GDM1 (cell line): Measurements from ENCODE around the gene TRAF3.
"Not testable (repeated sequence)": the region's sequence is repeated elsewhere in the genome, so short reads cannot be mapped to it uniquely, and the experiment has no call there.

Experiments used
- DNase-seq: peaks from one replicate; lab custom pipeline; 2025; lab: John Stamatoyannopoulos, UW

The TRAF3 gene

GRCh38 chr14:102751088-102751487 lies 26.2 kb upstream of the TRAF3 start:
- no peak for DNase-seq

DNA sequence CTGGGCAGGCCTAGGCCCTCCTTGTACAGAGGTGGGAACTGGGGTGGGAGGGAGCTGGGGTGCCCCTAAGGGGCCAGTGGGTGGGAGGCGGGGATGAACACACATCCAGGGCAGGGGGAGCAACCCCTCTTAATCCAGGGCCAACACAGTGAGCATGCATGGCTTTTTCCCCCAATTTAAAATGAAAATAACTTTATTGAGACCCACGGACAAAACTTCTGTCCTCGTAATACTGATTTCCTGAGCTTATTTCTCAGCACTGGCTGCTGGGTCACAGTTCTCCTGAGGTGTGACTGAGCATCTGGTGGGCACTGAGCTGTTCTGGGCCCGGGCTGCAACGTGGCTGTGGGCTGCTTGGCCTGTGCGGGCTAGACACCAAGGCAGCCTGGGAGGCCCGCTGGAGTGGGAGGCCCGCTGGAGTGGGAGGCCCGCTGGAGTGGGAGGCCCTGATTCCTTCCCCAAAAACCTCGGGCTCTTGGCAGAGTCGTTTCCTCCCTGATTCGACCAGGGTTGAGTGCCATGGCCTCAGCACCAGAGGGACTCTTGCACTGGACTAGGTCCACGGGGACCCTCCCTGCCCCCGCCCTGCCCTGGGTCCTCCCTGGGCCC lies 24.9 kb upstream of the TRAF3 start:
- no peak for DNase-seq

DNA sequence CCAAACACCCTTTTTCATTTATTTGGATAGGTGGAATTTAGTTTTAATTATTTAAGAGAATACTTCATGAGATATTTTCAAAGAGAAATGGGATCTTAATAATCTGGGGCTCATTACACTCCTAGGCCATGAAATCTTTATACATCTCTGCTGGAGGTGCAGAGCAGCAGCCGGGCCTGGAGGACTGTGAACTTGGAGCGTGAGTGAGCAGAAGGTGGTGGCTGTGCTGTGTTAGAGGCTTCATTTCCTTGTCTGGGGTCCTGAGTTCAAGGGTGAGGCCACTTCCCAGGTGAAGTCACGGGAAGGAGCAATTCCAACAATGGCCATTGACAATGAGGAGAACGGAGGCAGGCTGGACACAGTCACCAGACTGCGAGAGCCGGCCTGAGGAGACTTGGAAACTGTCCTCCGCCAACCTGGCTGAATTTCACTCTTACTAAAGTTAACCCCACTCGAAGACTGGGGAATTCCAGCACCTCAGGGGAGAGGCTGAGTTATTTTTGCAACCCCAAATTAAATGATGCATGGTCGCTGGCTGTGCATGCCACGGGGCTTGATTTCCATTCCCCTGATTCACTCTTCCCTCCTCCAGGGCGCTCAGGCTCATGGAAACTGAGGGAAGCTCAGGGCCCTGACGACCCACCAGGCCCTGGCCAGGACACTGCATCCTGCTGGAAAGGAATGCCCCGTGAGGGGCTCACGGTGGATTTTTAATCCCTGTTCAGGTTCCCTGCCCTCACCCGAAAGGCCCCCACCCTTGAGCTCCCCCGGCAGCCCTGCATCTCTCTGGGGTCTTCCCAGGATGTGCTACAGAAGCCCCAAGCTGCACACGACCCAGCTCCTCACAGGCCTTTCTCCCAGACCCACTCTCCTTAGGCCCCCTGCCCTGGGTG lies 22.6 kb upstream of the TRAF3 start:
- no peak for DNase-seq

DNA sequence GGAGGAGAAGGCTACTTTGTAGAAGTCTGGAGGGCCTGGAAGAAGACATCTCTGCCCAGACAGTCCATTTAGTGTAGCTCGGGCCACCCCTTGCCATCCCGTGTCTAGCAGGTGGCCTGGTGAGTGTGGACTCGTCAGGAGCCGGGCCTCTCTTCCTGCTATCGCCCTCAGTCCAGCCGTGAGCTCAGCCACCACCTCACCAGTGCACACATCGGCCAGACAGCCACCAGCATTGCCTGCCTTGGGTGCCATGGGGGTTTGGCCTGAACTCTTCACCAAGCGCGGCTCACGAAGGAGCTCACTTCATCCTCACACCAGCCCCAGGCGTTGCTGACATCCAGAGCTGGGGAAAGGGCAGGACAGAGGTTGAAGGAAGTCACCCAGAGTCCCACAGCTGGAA lies 19.6 kb upstream of the TRAF3 start:
- DNase-seq, result no peak

DNA sequence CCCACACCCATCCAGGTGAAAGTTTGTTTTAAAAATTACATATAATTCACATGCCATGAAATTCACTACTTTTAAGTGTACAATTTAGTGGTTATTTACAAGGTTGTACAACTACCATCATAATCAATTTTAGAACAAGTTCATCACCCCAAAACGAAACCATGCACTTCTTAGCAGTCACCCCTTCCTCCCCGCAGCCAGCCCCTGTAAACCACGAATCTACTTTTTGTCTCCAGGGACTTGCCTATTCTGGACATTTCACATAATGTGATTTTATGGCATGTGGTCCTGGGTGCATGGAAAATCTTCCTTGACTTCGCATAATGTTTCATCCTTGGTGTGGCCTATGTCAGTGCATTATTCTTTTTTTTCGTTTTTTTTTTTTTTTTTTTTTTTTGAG lies 19.2 kb upstream of the TRAF3 start:
- no peak for DNase-seq

GRCh38 chr14:102759456-102760187 lies 17.6 kb upstream of the TRAF3 start:
- peak; percentile 14 for DNase-seq

DNA sequence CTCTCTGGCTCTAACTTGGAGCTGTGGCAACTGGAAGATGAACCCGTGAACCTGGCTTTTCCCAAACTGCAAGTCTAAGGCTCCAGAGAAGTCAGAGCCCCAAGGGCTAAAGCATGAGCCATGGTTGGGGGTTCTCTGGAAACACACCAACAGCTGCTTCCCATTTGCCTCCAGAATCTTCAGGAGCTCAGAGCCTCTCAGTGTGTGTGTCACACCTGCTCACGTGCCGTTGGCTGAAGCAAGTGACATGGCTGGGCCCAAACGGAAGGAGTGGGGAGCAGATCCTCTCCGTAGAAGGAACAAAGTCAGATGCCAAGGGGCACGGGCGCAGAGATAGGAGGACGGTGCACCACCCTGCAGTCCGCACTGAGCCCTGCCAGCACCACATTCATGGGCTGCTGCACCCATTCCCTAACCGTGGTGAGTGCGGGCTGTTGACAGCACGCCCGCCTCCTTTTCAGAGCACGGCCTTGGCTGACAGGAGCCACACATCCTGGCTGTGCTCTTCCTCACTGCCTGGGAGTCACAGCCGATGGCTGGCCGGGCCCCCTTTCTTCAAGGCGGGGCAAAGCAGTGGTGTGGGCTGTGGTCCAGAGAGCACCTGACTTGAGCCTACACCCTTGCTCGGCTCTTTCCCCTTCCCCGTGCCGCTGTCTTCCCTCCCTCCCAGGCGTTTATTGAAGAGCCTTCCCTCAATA lies 16.6 kb upstream of the TRAF3 start:
- no peak for DNase-seq

GRCh38 chr14:102761206-102761605 lies 16.0 kb upstream of the TRAF3 start:
- no peak for DNase-seq

GRCh38 chr14:102764220-102764671 lies 13.0 kb upstream of the TRAF3 start:
- DNase-seq, result no peak

DNA sequence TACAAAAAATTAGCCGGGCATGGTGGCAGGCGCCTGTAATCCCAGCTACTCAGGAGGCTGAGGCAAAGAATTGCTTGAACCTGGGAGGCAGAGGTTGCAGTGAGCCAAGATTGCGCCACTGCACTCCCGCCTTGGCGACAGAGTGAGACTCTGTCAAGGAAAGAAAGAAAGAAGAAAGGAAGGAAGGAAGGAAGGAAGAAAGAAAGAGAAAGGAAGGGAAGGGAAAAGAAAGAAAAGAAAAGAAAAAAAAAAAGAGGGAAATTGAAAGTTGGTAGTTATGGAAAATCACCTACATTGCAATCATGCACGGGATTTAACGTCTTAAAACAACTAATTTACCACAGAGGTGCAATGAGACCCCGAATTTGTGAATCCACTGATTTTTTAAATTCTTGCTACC lies 11.5 kb upstream of the TRAF3 start:
- DNase-seq, result not testable (repeated sequence)

DNA sequence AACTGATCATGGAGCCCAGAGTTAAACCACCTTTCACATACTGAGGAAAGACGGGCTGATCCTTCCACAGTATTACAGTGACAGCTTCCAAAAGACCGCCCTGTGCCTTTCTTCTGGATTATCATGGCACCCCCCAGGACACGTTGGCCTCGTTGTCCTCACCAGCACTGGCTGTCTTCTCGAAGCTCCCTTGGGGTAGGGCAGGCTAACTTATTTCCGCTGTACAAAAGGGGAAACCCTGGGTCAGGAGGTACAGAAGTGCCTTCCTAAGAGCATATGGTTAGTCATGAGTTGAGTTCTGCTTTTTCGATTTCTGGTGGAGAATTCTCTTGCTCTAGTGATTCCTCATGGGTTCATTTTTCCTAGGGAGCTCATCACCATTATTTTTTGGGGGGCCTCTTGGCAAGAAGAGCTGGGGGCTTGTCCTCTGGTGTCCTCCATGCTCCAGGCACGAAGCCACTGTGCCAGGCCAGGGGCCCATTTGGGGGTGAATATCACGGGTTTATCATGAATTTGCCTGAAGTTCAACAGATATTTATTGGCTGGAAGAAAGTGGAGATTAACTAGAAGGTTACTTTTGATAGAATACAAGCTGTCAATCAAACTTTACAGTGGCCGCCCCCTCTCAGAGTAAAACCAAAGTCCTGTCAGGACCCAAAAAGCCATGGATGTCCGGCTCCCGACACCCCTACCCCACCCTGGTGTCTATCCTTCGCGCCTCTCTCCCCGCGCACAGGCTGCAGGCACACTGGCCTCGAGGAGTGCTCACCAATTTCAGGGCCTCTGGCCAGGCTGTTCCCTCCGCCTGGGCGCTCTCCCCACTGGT lies 8.8 kb upstream of the TRAF3 start:
- DNase-seq, result peak; percentile 75

DNA sequence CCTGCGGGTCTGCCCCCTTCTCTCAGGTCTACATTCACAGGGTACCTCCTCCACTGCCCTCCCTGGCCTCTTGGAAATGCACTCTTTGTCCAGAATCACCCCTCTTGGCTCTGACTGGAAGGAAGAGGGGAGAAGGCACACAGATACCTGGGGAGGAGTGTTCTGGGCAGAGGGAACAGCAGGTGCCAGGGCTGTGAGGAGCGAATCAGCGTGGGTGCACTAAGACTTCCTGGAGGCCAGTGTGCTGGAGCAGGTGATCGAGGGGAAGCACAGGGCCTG lies 8.3 kb upstream of the TRAF3 start:
- DNase-seq, result no peak

DNA sequence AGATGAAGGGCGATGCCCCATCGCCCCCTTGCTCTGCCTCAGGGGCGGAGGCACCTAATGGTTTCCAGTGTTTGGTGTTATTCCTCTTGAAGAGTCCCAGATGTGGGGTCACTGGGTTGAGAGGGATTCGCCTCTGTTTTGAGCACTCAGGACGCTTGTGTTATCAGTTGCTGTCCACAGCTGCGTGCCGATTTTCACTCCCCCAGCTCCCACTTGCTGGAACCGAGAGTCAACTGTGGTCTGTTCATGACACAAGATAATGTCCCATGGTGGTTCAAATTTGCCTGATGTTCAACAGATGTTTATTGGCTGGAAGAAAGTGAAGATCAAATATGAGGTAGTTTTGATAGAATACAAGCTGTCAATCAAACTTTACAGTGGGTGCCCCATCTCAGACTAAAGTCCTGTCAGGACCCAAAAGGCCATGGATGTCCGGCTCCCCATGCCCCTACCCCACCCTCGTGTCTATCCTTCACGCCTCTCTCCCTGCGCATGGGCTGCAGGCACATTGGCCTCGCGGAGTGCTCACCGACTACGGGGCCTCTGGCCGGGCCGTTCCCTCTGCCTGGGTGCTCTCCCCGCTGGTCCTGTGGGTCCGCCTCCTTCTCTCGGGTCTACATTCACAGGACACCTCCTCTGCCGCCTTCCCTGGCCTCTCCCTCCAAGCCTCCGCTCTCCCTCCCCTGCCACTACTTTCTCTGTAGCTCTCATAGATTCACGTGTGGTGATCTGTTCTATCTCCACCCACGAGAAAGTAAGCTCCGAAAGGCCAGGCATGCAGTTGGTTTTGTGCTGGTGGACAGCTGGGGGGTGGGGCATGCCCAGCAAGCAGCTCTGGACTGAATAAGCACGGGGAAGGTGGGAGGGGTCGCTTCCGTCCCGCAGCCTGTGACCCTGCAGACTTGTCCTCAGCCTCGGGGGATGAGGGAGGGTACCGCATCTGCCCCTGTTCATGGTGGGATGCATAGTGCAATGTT lies 6.8 kb upstream of the TRAF3 start:
- DNase-seq, result no peak

DNA sequence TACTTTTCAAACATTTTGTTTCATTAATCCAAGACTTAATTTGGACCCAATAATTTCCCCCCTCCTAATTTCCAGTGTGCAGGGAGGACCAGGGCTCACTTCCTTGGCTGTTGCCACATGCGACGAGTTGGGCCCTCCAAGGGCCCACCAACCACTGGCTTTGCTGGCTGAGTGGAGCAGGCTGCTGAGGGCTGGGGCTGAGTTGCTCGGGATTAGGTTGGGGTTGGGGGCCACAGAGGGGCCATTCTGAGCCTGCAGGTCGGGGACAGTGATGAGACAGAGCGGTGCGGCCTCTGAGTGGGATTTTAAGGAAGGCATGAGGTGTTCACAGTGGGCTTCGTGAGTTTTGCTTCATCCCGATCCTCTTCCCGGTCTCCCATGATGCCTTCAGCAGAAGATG lies 6.1 kb upstream of the TRAF3 start:
- no peak for DNase-seq

- no peak for DNase-seq
Measured at GRCh38 chr14:102772781-102773570, 4.3 kb upstream of the TRAF3 start.

- DNase-seq, result peak; percentile 25
Measured at GRCh38 chr14:102774391-102775153, 2.7 kb upstream of the TRAF3 start.

DNA sequence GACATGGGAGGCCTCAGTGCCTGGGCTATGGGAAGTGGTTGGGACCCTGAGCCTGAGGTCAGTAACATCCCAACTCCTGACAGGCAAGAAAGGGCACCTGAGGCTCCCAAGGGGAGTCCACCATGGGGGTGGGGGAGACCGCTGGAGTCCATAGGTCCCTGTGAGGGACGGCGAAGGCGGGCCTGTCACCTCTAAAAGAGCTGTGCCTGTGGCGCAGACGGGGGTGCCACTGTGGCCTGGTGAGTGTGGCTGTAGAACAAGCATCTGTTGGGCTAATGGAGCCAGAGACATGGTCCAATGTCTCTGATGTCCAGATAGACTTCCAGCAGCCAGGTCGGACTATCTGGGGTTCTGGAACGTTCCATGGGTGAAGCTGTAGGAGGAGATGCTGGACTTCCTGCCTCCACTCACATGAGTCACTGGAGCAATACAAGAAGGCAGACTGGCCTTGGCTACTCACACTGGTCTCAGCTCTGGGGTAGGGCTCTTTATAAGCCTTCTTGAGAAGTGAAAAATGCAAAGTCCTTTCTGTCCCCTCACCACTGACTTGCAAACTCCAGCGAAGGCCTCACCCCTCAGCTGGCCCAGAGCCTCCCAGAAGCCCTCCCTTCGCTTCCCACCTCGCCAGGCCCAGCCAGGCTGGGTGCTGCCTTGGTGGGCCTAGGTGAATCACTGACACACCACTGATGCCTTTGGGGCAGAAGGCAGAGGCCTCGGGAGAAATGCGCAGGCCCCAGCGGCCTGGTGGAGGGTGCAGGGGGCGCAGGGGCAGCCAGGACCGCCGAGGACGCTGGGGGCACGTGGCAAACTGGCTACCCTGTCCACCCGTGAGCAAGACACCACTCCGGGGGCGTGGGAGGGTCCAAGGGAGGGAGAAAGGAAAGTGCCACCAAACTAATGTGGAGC lies 1.1 kb upstream of the TRAF3 start:
- DNase-seq, result no peak
